Right lobe of liver (tissue), 6 donors: ENCODE data around the gene ARSA. TPM values are rescaled to one million over a fixed set of nuclear protein-coding genes. Genes with fewer than 3 reads are reported as not detected.

Experiments used
- ATAC-seq, 4 donors: fragments of 200-7000 bp; cut with Tn5 transposase; one replicate each; pipeline ENCODE4 v1.9.1; 2020; ENCODE audit warnings: mild to moderate bottlenecking in 4 of 4, moderate library complexity in 4 of 4
- DNase-seq, 3 donors: peaks; one replicate each; pipeline ENCODE4 v3.0.0-alpha.2; 2020
- H3K27ac ChIP-seq, 3 donors: fragments of 200-600 bp; one replicate each; pipeline ENCODE4 v1.8.0; 2022
- H3K27me3 ChIP-seq, 2 donors: fragments of 200-600 bp; one replicate each; pipeline ENCODE4 v1.8.0; 2022
- H3K36me3 ChIP-seq, 4 donors: fragments of 200-600 bp; sonication (generic) in 1 of 4; one replicate each; pipeline versions ENCODE4 v1.5.1 to v1.8.0; 2017 to 2022; ENCODE audit warnings: control low read depth in 1 of 4
- H3K4me1 ChIP-seq, 4 donors: fragments of 200-600 bp; sonication (generic) in 1 of 4; one replicate each; pipeline versions ENCODE4 v1.5.1 to v1.8.0; 2017 to 2022; ENCODE audit warnings: control low read depth in 1 of 4
- H3K4me3 ChIP-seq, 3 donors: fragments of 200-600 bp; one replicate each; pipeline ENCODE4 v1.8.0; 2022
- H3K9me3 ChIP-seq, 4 donors: fragments of 200-600 bp; sonication (generic) in 1 of 4; one replicate each; pipeline versions ENCODE4 v1.5.1 to v1.8.0; 2017 to 2022; ENCODE audit warnings: control low read depth in 1 of 4
- CTCF ChIP-seq, 4 donors: fragments of 200-600 bp in 3 of 4; fragments of 450-650 bp in 1 of 4; IDR thresholded peaks; one replicate each; pipeline versions ENCODE4 v1.5.1 to v1.8.0; 2016 to 2022; ENCODE audit warnings: antibody characterized with exemption in 4 of 4, mild to moderate bottlenecking in 2 of 4
- POLR2A ChIP-seq: fragments of 450-650 bp; IDR thresholded peaks from one replicate; pipeline ENCODE4 v1.6.1; 2017; ENCODE audit warnings: antibody characterized with exemption, mild to moderate bottlenecking
- WGBS: methylation state at CpG from one replicate; pipeline ENCODE4 v1.1.6; 2018; ENCODE audit warnings: low coverage, low lambda C conversion rate; ENCODE audit not compliant: insufficient coverage; ENCODE audit errors: missing lambda C conversion rate; 5-methylcytosine and 5-hydroxymethylcytosine counted together
- intact Hi-C, 2 donors: fragments of 100-400 bp; cut with DNase I; formaldehyde crosslinking; loops; one replicate each; pipeline versions ENCODE4 v1.11.2 to v1.14.1; 2022
- total RNA-seq, 6 experiments: library from RNA; depleted of rRNA in 2 of 6; stranded (reverse); fragments of >200 nt in 2 of 6; fragmentation: NEBNext Ultra II Directional in 3 of 6; extraction: Animal tissue kit (Norgen Biotek cat#: 25700) in 3 of 6; gene quantifications; one replicate each; pipeline versions ENCODE4 v1.1.0 to v1.2.4, GENCODE V29; 2016 to 2023
- donor health status: DM: no; HTN: yes; CAD: no.
- donor health status: DM: no; HTN: no; CAD: no.
- donor health status: DM: no; HTN: no; CAD: no.
- donor health status: DM: no; HTN: yes; CAD: no.
- donor health status: DM: no; HTN: yes; CAD: no.

Gene ARSA
- total RNA-seq, 6 experiments from 2014 or later, result 20.8 to 47.3 (median 38.6) TPM

GRCh38 chr22:50674606-50675552 lies 46.9 kb upstream of the ARSA start:
- Histone ChIP-seq H3K4me1 (no peaks in the 10 kb centered on the region), H3K27me3 (no peaks in the 10 kb centered on the region), H3K9me3 (no peaks in the 10 kb centered on the region), H3K36me3 (no peaks in the 10 kb centered on the region), H3K27ac (no peak overlapping the region), H3K4me3 (peak overlapping the region; percentile 25 to 48 (median 35))
- 22% methylated on average over 21 of the region's 105 CpGs for WGBS
- DNase-seq (no peak), ATAC-seq (peak in 1 of 4 donors; percentile 3)
- no peak for TF ChIP-seq CTCF (IDR thresholded peaks at IDR 0.05)
- no peak for TF ChIP-seq POLR2A
- intact Hi-C loops, result no loop called here

GRCh38 chr22:50674130-50674500 lies 46.2 kb upstream of the ARSA start:
- TF ChIP-seq POLR2A, result no peak
- no peaks in the 10 kb centered on the region for H3K4me1 ChIP-seq
- H3K36me3 ChIP-seq, result no peaks in the 10 kb centered on the region
- H3K27ac ChIP-seq, result peak overlapping the region in 1 of 3 donors; percentile 43
- H3K27me3 ChIP-seq, result no peaks in the 10 kb centered on the region
- DNase-seq, result no peak
- WGBS, result 0% methylated on average over 6 of the region's 43 CpGs
- peak overlapping the region in 2 of 3 donors; percentile 31 to 42 for H3K4me3 ChIP-seq
- no peaks in the 10 kb centered on the region for H3K9me3 ChIP-seq
- ATAC-seq, result no peak
- intact Hi-C loops, result no loop called here

GRCh38 chr22:50673231-50674129 lies 45.5 kb upstream of the ARSA start:
- H3K27ac ChIP-seq, result peak overlapping the region in 2 of 3 donors; percentile 29 to 43
- intact Hi-C loops, result no loop called here

GRCh38 chr22:50672471-50673230 lies 44.7 kb upstream of the ARSA start, which contains the start of gene SHANK3:
TSS of gene SHANK3 (plus strand) at chr22:50672823.
- no peaks in the 10 kb centered on the region for H3K36me3 ChIP-seq
- H3K4me3 ChIP-seq, result peak within 1 kb of the TSS; percentile 21 to 42 (median 31)
- no peaks in the 10 kb centered on the region for H3K27me3 ChIP-seq
- H3K27ac ChIP-seq, result peak within 1 kb of the TSS in 2 of 3 donors; percentile 55 to 62
- WGBS, result 20% methylated on average over 6 of the region's 23 CpGs
- H3K4me1 ChIP-seq, result no peaks in the 10 kb centered on the region
- TF ChIP-seq POLR2A (peak; percentile 47), CTCF (IDR thresholded peaks at IDR 0.05) (no peak)
- intact Hi-C loops, result no loop called here
- DNase-seq (peak; percentile 65 to 79 (median 78)), ATAC-seq (peak; percentile 67 to 81 (median 80))
- H3K9me3 ChIP-seq, result no peaks in the 10 kb centered on the region

More at GRCh38 chr22:50673231-50674129, 45.5 kb upstream of the ARSA start:
- no peak for ATAC-seq
- TF ChIP-seq POLR2A (no peak), CTCF (IDR thresholded peaks at IDR 0.05) (no peak)
- Histone ChIP-seq H3K36me3 (no peaks in the 10 kb centered on the region), H3K9me3 (no peaks in the 10 kb centered on the region), H3K4me3 (peak overlapping the region; percentile 21 to 42 (median 31)), H3K4me1 (no peaks in the 10 kb centered on the region), H3K27me3 (no peaks in the 10 kb centered on the region)
- 17% methylated on average over 1 of the region's 69 CpGs for WGBS
- no peak for DNase-seq
